Smooth muscle cell (in vitro differentiated cells): ENCODE measurements around the gene SYNCRIP. TPM values are rescaled to one million over a fixed set of nuclear protein-coding genes. Genes with fewer than 3 reads are reported as not detected.
"Not testable (repeated sequence)": the region's sequence is repeated elsewhere in the genome, so short reads cannot be mapped to it uniquely, and the experiment has no call there.

Experiments
- DNase-seq: peaks from one replicate; lab custom pipeline; 2025; ENCODE audit not compliant: unreplicated experiment; lab: John Stamatoyannopoulos, UW
- H2AFZ ChIP-seq: fragments of 200-600 bp; sonication (generic); 2 replicates; pipeline ENCODE4 v1.6.0; 2016; ENCODE audit warnings: antibody characterized with exemption, low read depth, mild to moderate bottlenecking
- H3F3A ChIP-seq: fragments of 200-600 bp; sonication (generic); 2 replicates; pipeline ENCODE4 v1.6.0; 2017; ENCODE audit warnings: antibody characterized with exemption, low read depth
- H3K27ac ChIP-seq: fragments of 200-600 bp; sonication (generic); 2 replicates; pipeline ENCODE4 v1.5.1; 2016; ENCODE audit warnings: low read depth, mild to moderate bottlenecking
- H3K27me3 ChIP-seq: fragments of 200-600 bp; sonication (generic); 2 replicates; pipeline ENCODE4 v1.6.1; 2016; ENCODE audit warnings: low read depth, mild to moderate bottlenecking
- H3K36me3 ChIP-seq: fragments of 200-600 bp; sonication (generic); 2 replicates; pipeline ENCODE4 v1.5.1; 2016; ENCODE audit warnings: low read depth
- H3K4me1 ChIP-seq: fragments of 200-600 bp; sonication (generic); 2 replicates; pipeline ENCODE4 v1.5.1; 2016; ENCODE audit warnings: low read depth
- H3K4me2 ChIP-seq: fragments of 200-600 bp; sonication (generic); 2 replicates; pipeline ENCODE4 v1.6.0; 2016; ENCODE audit warnings: mild to moderate bottlenecking
- H3K4me3 ChIP-seq: fragments of 200-600 bp; sonication (generic); 2 replicates; pipeline ENCODE4 v1.5.1; 2016; ENCODE audit warnings: mild to moderate bottlenecking
- H3K79me2 ChIP-seq: fragments of 200-600 bp; sonication (generic); 2 replicates; pipeline ENCODE4 v1.6.0; 2016; ENCODE audit warnings: low read depth, mild to moderate bottlenecking
- H3K9ac ChIP-seq: fragments of 200-600 bp; sonication (generic); 2 replicates; pipeline ENCODE4 v1.6.0; 2016; ENCODE audit warnings: low read depth
- H3K9me3 ChIP-seq: fragments of 200-600 bp; sonication (generic); replicated peaks from 2 replicates; pipeline ENCODE4 v1.5.1; 2016; ENCODE audit warnings: low read depth
- H4K20me1 ChIP-seq: fragments of 200-600 bp; sonication (generic); 2 replicates; pipeline ENCODE4 v1.6.0; 2016; ENCODE audit warnings: low read depth
- CTCF ChIP-seq: fragments of 200-600 bp; sonication (generic); IDR thresholded peaks from 2 replicates; pipeline ENCODE4 v1.5.1; 2017; ENCODE audit warnings: borderline replicate concordance, mild to moderate bottlenecking, antibody characterized with exemption; ENCODE audit not compliant: insufficient read depth, poor library complexity, severe bottlenecking
- WGBS: methylation state at CpG from one replicate; pipeline ENCODE4 v1.1.7; 2016; ENCODE audit warnings: low lambda C conversion rate; 5-methylcytosine and 5-hydroxymethylcytosine counted together
- polyA plus RNA-seq: library from polyadenylated mRNA; unstranded; fragments of >200 nt; fragmentation: Nextera tagmentation; extraction: Ambion mirVana; gene quantifications from 2 replicates; pipeline ENCODE4 v1.2.1, GENCODE V29; 2016
- total RNA-seq: library from RNA; depleted of rRNA; stranded (reverse); fragments of >200 nt; gene quantifications from 2 replicates; pipeline ENCODE4 v1.2.3, GENCODE V29; 2014

Gene SYNCRIP
- total and polyA plus RNA-seq, 2 experiments from 2014 or later: 53.1 to 74.6 TPM

- no peak overlapping the region for H3K27ac ChIP-seq
- TF ChIP-seq CTCF: no peak
- DNase-seq: no peak
Observed at GRCh38 chr6:85574932-85575598, 67.6 kb downstream of the SYNCRIP start.

DNA sequence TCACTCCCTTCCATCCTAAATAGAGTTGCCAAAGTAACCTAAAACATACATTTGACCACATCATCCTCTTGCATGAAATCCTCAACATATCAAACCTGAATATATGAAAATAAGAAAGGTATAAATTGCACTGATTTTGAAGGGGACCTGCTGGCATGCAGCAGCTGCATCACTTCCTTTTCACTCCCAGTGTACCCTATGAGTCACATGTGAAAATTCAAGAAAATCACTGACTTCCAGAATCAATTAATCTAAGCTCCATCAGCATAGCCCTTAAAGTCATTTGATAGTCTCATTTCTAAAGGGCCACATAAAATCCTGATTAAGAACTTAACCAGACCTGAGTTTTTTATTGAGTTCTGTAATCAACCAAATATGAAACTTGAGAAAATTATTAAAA is 73.4 kb downstream of the SYNCRIP start:
- Histone ChIP-seq H3K27ac (no peak overlapping the region), H3K4me3 (no peak overlapping the region), H3F3A (no peaks in the 10 kb centered on the region), H2AFZ (no peak overlapping the region), H3K4me1 (no peaks in the 10 kb centered on the region), H3K4me2 (no peak overlapping the region), H3K9me3 (no peaks in the 10 kb centered on the region), H3K79me2 (peaks cover 38% of the 10 kb centered on the region), H4K20me1 (peaks cover 17% of the 10 kb centered on the region), H3K36me3 (peaks cover 8% of the 10 kb centered on the region), H3K27me3 (no peaks in the 10 kb centered on the region), H3K9ac (no peak overlapping the region)
- no peak for TF ChIP-seq CTCF
- DNase-seq: no peak

More at GRCh38 chr6:85574932-85575598, 67.6 kb downstream of the SYNCRIP start:
- peaks cover 74% of the 10 kb centered on the region for H4K20me1 ChIP-seq
- no peaks in the 10 kb centered on the region for H3K9me3 ChIP-seq
- no peak overlapping the region for H3K4me3 ChIP-seq
- H3F3A ChIP-seq: no peaks in the 10 kb centered on the region
- no peak overlapping the region for H2AFZ ChIP-seq
- no peak overlapping the region for H3K4me2 ChIP-seq
- H3K9ac ChIP-seq: no peak overlapping the region
- peaks cover 78% of the 10 kb centered on the region for H3K79me2 ChIP-seq
- H3K36me3 ChIP-seq: no peaks in the 10 kb centered on the region
- H3K4me1 ChIP-seq: no peaks in the 10 kb centered on the region
- H3K27me3 ChIP-seq: no peaks in the 10 kb centered on the region

DNA sequence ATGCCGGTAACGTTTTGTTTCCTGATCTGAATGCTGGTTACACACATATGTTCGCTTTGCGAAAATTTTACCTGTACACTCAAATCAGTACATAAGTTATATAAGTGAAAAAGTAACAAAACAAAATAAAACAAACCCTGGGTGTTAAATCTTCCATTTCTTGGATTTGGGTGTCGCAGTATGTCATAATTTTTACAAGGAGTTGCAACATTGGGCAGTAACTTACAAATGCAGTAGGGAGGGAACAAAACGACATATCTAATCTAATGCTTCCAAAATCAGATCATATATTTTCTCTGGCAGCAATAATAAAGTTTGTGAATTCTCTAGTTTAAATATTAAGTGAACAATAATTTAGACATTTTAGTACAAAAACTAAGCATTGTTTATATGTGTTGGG is 74.3 kb downstream of the SYNCRIP start:
- Histone ChIP-seq H2AFZ (no peak overlapping the region), H3K4me2 (no peak overlapping the region), H3K27ac (no peak overlapping the region), H3K9me3 (no peaks in the 10 kb centered on the region), H3K4me3 (no peak overlapping the region), H4K20me1 (peaks cover 10% of the 10 kb centered on the region), H3F3A (no peaks in the 10 kb centered on the region), H3K27me3 (no peaks in the 10 kb centered on the region), H3K9ac (no peak overlapping the region), H3K36me3 (peaks cover 8% of the 10 kb centered on the region), H3K79me2 (peaks cover 28% of the 10 kb centered on the region), H3K4me1 (no peaks in the 10 kb centered on the region)
- DNase-seq: no peak
- TF ChIP-seq CTCF: no peak
- 89% methylated on average over 6 of the region's 6 CpGs for WGBS

DNA sequence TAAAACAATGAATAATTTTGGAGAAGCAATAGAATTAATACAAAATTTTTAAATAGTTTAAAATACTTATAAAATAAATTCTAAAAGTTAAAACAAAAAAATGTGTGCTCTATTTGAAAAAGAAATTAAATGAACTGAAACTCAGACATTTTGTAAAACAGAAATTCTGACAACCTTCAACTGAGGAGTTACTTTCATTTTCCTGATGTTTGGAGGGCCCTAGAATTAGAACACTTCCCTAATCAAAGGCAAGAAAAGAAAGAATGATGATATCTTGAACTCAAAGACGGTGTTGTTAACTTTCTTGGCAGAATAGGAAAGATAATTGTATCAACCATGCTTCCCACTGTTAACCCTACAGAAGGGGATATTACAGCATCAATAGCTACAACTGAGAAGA is 77.0 kb downstream of the SYNCRIP start:
- Histone ChIP-seq H2AFZ (no peak overlapping the region), H3K4me2 (no peak overlapping the region), H3K4me1 (no peaks in the 10 kb centered on the region), H4K20me1 (no peaks in the 10 kb centered on the region), H3K36me3 (peaks cover 13% of the 10 kb centered on the region), H3K27ac (no peak overlapping the region), H3F3A (no peaks in the 10 kb centered on the region), H3K9ac (no peak overlapping the region), H3K9me3 (no peaks in the 10 kb centered on the region), H3K4me3 (no peak overlapping the region), H3K79me2 (peaks cover 9% of the 10 kb centered on the region), H3K27me3 (no peaks in the 10 kb centered on the region)
- no peak for TF ChIP-seq CTCF
- 87% methylated on average over 1 of the region's 1 CpG for WGBS
- DNase-seq: no peak

- not testable (repeated sequence) for H3K27ac ChIP-seq, H2AFZ ChIP-seq, H3K4me2 ChIP-seq, H4K20me1 ChIP-seq, DNase-seq, H3K4me1 ChIP-seq, H3F3A ChIP-seq, H3K79me2 ChIP-seq, H3K9me3 ChIP-seq, H3K4me3 ChIP-seq, H3K9ac ChIP-seq, H3K27me3 ChIP-seq
- WGBS: 91% methylated on average over 2 of the region's 2 CpGs
- peaks cover 13% of the 10 kb centered on the region for H3K36me3 ChIP-seq
Observed at GRCh38 chr6:85564223-85564622, 78.5 kb downstream of the SYNCRIP start.
